ENCODE measurements around the gene CEP68.
"Not testable (repeated sequence)": the region's sequence is repeated elsewhere in the genome, so short reads cannot be mapped to it uniquely, and the experiment has no call there.

CEP68 gene

DNA sequence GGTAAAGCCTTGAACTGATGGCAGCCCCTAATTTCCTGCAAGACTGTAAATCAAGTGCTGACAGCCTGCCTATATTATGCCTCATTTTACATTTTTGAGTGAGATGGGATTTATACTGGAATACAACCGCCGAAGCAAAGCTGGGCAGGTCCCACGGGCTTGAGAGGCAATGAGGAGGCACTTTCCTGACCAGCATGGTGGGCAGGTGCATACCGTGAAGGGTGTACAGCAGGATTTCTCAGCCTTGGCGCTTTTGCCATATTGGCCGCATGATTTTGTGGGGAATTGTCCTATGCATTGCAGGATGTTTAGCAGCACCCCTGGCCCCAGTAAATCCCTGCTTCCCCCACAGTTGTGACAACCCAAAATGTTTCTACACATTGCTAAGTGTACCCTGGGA is 22.8 kb downstream of the CEP68 start:
- DNase-seq (ENCODE audit: low read depth) = no peak

DNA sequence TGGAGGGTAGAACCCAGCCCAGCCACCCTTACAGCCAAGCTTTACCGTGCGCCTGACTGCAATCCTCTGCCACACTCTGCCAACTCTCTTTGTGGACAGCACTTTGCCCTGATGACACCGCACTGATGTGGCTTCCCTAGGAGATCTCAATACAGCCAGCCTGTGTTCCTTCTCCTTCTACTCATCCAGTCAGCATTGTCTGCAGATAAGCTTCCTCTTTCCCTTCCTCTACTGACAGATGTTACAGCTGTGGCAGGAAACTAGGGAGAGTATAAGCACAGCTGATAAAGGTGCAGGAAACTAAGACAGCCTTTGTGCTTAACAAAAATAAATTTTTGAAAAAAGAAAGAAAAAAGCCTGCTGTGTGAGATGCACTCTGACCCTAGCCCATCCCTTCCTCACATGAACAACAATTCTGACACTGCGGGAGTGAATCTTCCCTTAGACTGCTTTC is 25.0 kb downstream of the CEP68 start:
- no peak for DNase-seq (ENCODE audit: low read depth)

- DNase-seq (ENCODE audit: low read depth) = no peak
Observed at GRCh38 chr2:65085148-65085547, 28.9 kb downstream of the CEP68 start.

DNA sequence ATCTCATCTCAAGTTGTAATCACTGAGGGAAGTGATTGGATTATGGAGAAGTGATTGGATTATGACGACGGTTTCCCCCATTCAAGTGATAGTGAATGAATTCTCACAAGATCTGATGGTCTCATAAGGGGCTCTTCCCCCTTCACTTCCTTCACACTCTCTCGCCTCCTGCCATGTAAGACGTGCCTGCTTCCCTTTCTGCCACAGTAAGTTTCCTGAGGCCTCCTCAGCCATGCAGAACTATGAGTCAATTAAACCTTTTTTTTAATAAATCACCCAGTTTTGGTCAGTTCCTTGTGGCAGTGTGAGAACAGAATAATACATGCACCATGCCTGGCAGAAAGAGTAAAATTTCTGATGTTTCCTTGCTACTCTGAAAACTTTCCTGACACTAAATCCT is 36.6 kb downstream of the CEP68 start:
- no peak for DNase-seq (ENCODE audit: low read depth)

DNA sequence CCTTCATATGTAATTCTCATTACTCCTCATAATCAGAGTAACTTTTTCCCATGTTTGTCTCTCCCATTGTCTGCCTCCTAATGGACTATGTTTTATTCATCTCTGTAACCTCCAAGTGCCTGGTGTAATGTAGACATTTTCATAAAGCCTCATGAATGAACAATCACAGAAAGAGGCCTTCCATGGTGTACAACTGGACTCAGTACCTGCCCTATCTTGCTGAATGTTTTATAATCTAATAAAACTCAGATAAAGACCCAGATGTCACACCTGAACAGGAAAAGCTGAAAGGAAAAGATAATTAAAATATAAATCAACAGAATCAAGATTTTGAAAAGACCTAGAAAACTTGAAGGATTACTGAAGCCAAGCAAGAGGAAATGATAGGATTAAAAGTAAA is 37.0 kb downstream of the CEP68 start:
- DNase-seq (ENCODE audit: low read depth) = no peak

- DNase-seq (ENCODE audit: low read depth) = no peak
Observed at GRCh38 chr2:65096948-65097347, 40.7 kb downstream of the CEP68 start.

- no peak for DNase-seq (ENCODE audit: low read depth)
Observed at GRCh38 chr2:65097844-65098243, 41.6 kb downstream of the CEP68 start.

DNA sequence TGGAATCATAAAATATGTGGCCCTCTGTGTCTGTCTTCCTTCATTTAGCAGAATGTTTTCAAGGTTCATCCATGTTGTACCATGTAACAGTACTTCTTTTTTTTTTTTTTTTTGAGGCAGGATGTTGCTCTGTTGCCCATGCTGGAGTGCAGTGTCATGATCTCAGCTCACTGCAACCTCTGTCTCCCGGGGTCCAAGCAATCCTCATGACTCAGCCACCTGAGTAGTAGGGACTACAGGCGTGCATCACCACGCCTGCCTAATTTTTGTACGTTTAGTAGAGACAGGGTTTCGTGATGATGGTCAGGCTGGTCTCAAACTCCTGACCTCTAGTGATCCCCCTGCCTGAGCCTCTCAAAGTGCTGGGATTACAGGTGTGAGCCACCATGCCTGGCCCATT is 42.5 kb downstream of the CEP68 start:
- no peak for DNase-seq (ENCODE audit: low read depth)

DNA sequence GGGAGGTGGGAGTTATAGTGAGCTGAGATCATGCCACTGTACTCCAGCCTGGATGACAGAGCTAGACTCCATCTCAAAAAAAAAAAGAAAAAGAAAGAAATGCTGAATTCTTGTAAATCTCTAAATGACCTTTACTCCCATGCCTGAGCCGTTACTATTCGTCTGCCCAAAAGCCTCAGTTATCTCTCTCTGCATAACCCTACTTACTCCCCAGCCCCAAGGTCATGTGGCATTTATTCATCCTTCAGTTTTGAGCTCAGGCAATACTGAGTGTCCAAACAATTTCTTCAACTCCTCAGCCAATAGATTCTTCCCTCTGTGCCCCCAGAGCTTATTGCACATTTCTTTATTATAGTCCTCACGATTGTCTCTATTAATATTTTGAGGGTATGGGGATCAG is 44.9 kb downstream of the CEP68 start:
- no peak for DNase-seq (ENCODE audit: low read depth)

- DNase-seq (ENCODE audit: low read depth) = no peak
Observed at GRCh38 chr2:65103013-65103715, 46.9 kb downstream of the CEP68 start.

GRCh38 chr2:65107530-65107929 is 51.3 kb downstream of the CEP68 start:
- DNase-seq (ENCODE audit: low read depth) = no peak

GRCh38 chr2:65108780-65109179 is 52.6 kb downstream of the CEP68 start:
- no peak for DNase-seq (ENCODE audit: low read depth)

GRCh38 chr2:65112633-65113032 is 56.4 kb downstream of the CEP68 start:
- no peak for DNase-seq (ENCODE audit: low read depth)

DNA sequence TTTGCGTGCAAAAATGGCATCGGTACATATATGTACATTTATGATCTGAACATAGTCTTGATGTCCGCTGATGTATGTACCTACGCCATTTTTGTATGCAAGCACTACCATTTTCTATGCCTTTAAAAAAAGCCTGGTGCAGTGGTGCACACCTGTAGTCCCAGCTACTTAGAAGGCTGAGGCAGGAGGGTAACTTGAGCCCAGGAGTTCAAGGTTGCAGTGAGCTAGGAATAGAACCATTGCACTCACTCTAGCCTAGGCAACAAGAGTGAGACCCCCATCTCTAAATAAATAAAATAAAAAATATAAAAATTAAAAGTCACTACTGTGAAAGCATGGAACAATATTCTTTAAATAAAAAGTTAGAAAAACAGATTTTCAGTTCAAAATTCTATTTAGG is 57.0 kb downstream of the CEP68 start:
- no peak for DNase-seq (ENCODE audit: low read depth)

GRCh38 chr2:65113816-65114215 is 57.6 kb downstream of the CEP68 start:
- no peak for DNase-seq (ENCODE audit: low read depth)

DNA sequence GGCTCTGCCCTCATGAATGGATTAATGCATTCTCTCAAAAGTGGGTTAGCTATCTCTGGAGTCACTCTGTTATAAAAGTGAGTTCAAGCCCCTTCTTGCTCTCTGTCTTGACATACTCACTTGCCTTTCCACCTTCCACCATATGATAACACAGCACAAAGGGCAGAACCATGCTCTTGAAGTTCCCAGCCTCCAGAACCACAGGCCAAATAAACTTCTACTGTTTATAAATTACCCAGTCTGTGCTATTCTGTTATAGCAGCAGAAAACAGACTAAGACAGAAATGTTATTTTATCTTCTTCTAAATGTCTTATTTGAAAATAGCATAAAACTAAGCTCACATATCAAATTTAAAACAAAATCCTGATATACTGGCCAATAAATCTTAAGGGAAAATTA is 58.7 kb downstream of the CEP68 start:
- no peak for DNase-seq (ENCODE audit: low read depth)

DNA sequence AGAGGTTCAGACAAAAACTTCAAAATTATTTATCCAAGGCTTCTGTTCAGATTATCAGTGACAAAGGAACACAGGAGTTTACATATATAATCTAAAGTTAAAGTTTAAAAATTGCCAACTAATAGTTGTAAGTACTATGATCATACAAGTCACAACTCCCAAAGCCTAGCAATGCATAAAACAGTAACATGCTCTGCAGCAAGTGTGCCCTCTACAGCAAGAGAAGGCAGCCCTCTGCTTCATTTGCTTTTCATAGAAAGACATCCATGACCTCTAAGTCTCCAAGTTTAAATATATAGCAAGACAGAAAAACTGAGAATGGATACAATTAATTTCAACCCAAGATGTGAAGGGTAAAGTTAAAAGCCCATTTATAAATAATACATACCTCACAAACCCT is 60.4 kb downstream of the CEP68 start:
- DNase-seq (ENCODE audit: low read depth) = no peak

- DNase-seq (ENCODE audit: low read depth) = no peak
Observed at GRCh38 chr2:65120990-65121693, 64.9 kb downstream of the CEP68 start.

DNA sequence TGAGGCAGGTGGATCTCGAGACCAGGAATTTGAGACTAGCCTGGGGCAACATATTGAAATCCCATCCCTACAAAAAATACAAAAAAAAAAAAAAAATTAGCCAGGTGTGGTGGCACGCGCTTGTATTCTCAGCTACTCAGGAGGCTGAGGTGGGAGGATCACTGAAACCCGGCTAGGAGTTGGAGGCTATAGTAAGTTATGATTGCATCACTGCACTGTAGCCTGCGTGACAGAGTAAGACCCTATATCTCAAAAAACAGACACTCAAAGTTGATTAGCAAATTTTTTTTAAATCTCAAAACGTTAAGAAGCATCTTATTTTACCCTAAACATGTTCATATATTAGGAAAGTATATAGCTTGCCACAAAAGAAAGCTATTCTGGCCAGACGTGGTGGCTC is 66.1 kb downstream of the CEP68 start:
- DNase-seq (ENCODE audit: low read depth) = no peak

DNA sequence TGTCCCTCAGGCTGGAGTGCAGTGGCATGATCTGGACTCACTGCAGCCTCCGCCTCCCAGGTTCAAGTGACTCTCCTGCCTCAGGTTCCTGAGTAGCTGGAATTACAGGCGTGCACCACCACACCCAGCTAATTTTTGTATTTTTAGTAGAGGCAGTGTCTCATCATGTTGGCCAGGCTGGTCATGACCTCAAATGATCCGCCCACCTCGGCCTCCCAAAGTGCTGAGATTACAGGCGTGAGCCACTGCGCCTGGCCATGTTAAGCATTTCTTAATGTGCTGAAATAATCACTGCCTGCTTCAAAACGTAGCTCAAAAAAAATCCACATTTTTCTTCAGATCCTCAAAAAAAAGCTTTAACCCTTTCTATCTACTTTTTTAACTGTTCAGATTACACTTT is 69.2 kb downstream of the CEP68 start:
- DNase-seq (ENCODE audit: low read depth) = not testable (repeated sequence)

DNA sequence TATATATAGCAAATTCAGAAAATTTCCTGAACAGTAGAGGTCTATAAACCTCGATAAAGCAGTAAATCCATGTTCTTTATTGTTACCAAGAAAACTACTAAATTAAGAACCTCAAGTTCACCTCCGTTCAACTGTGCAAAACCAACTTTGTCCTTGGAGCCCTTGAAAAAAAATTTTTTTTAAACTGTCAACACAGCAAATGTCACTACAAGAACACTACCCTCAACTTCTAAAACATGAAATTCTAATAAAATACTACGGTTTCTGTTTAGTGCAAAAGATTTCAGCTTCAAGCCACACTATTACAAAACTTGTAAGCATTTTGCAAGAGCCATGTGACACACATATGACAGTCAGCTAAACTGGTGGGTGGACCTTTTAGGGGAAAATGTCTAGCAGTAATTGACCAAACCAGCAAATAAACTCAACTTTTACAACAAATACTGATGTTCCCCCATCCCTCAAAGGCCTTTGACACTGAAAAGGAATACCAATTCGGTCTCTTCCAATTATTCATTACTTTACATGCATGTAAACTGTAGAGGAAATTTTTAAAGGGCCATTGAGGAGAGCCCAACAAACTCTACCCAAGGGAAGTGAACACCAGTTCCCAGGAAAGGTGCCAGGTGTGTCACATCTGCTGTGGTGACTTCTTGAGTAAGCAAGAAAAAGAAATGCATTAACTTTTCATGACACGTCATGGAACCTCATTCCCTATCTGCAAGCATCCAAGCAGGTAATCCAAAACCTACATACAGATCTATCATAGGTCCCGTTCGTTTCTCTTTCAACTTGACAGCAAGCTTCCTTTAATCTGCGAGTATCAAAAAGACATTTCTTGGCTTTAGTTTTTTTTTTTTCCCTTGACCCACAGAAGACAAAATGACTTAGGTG is 72.3 kb downstream of the CEP68 start:
- DNase-seq (ENCODE audit: low read depth) = no peak

- peak; percentile 19 for DNase-seq (ENCODE audit: low read depth)
Observed at GRCh38 chr2:65129286-65129825, 73.1 kb downstream of the CEP68 start.

Measured in activated T-helper 9 cell treated with anti-CD3 and anti-CD28 coated beads, Interleukin-2, amount 50 U/mL, for 16 hours (primary cell).